RWPE1 (cell line): ENCODE data around the gene DNAI1.

Source experiments
- CTCF ChIA-PET: fragments of 350-600 bp; sonication (Branson Sonifier 250); formaldehyde crosslinking; extraction: SDS; loops from one replicate; lab custom pipeline; 2021; lab: Yijun Ruan, JAX
- POLR2A ChIA-PET: fragments of 400-600 bp; formaldehyde crosslinking; extraction: SDS; loops from one replicate; lab custom pipeline; 2020; ENCODE audit warnings: antibody characterized with exemption; ENCODE audit not compliant: low non-redundant PET; lab: Yijun Ruan, JAX
- DNase-seq: peaks from one replicate; pipeline ENCODE4 v3.0.0; 2012; ENCODE audit warnings: low spot score
- H3K27ac ChIP-seq: fragments of 450-650 bp; 2 replicates; pipeline ENCODE4 v1.5.1; 2017
- TF ChIP-seq, protein P1 (sequence below): fragments of 450-650 bp; conservative IDR thresholded peaks from 2 replicates; pipeline ENCODE4 v1.5.1; 2017; ENCODE audit warnings: low read depth, mild to moderate bottlenecking

DNAI1 gene

DNA sequence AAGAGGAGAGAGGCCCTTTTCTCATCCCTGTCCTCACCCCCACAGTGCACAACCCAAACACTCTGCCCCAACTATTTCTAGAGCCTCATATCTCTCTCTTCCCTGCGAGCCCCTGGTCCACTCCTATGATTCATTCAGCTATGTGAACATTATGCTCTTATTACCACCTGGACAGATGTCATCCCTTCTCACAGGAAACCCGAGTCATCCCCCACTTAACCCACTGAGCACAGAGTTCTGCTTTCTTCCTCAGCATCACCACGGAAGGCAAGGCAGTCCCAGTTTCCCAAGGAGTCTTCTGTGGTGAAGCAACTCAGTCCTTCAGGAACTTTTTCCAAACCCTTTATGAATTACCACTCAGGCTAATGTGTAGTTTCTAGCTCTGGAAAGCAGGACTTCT, 1.3 kb downstream of the DNAI1 start:
- TF ChIP-seq, protein P1, sequence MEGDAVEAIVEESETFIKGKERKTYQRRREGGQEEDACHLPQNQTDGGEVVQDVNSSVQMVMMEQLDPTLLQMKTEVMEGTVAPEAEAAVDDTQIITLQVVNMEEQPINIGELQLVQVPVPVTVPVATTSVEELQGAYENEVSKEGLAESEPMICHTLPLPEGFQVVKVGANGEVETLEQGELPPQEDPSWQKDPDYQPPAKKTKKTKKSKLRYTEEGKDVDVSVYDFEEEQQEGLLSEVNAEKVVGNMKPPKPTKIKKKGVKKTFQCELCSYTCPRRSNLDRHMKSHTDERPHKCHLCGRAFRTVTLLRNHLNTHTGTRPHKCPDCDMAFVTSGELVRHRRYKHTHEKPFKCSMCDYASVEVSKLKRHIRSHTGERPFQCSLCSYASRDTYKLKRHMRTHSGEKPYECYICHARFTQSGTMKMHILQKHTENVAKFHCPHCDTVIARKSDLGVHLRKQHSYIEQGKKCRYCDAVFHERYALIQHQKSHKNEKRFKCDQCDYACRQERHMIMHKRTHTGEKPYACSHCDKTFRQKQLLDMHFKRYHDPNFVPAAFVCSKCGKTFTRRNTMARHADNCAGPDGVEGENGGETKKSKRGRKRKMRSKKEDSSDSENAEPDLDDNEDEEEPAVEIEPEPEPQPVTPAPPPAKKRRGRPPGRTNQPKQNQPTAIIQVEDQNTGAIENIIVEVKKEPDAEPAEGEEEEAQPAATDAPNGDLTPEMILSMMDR, result no peak
- CTCF ChIA-PET, result interaction anchor here (0.7 kb wide), 1 partner anchor 56 kb away, joined by 3 read pairs; no protein-coding TSS in a partner anchor
- no peak for DNase-seq
- POLR2A ChIA-PET, result no interaction called here
- H3K27ac ChIP-seq, result no peak overlapping the region

DNA sequence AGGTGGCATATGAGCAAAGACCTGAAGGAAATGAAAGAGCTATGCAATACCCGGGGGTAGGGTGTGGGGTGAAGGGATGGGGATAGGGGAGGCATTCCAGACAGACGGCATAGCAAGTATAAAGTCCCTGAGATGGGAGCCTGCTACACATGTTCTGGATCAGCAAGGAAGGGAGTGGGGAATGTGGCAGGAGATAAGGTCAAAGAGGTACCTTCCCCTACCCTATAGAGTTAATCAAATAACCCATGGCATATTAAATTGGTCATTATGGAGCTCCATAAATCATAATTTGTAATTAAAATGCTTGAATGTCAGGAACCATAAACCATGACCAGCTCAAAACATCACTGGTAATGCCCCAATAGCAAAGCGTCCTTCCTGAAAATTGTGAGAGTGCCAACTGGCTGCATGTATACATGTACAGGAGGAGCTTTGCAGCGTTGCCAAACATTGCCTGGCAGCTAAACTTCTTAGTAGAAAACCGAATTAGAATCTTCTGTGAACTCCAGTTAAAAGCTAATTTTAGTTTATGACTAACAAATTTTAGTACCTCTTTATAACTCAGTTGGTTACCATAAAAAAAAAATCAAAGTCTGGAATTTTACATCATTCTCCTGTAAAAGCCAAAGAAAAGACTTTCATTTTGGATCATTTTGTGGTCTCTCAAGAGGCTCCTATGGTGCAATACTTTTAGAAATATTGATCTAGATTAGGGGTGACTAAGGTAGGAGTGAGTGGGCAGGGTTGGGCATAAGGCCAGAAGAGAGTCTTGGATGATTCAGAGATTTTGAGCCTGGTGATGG, 4.7 kb downstream of the DNAI1 start:
- TF ChIP-seq, protein P1, result no peak
- ChIA-PET POLR2A (no interaction called here), CTCF (interaction anchor here (2.1 kb wide), 1 partner anchor 85 kb away, joined by 7 read pairs; no protein-coding TSS in a partner anchor)
- peak; percentile 90 for DNase-seq
- no peak overlapping the region for H3K27ac ChIP-seq

DNA sequence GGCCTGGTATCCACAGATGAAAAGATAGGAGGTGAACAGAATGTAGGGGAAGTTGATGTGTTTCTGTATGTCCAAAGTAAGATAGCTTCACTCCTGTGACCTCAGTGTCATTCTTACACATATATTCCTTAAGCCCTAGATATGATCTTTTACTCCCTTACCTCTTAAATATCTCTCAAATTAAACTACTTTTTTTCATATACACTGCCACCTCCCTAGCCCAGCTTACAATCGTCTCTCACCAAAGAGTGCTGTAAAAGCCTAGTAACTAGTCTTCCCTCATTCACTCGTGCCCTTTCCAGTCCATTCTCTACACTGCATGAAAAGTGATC, 5.3 kb downstream of the DNAI1 start:
- POLR2A ChIA-PET, result no interaction called here
- TF ChIP-seq, protein P1, result no peak

DNA sequence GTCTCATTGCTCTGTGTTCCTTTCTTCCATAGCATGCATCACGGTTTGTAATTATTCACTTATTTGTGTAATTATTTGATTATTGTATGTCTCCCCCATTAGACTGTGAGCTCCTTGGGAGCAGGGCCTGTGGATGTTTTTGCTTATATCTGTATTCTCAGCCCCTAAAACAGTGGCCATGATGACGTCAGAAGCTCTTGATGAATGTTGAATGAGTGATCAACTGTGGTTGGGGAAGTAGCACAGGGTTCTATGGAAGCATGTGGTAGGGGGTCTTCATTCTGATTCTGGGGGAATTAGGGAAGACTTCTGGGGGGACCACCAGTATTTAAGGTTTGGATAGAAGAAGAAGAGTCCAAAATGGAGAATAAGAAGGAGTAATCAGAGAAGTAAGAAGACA, 6.0 kb downstream of the DNAI1 start:
- ChIA-PET CTCF (interaction anchor here (0.7 to 1.0 kb wide), 2 partner anchors 10 to 121 kb away, joined by 3 to 4 read pairs; no protein-coding TSS in a partner anchor), POLR2A (no interaction called here)
- TF ChIP-seq, protein P1, result no peak
- H3K27ac ChIP-seq, result no peak overlapping the region
- DNase-seq, result no peak

More for the DNA sequence above, 5.3 kb downstream of the DNAI1 start:
- CTCF ChIA-PET, result interaction anchor here (1.0 to 2.1 kb wide), 2 partner anchors 9 to 84 kb away, joined by 3 to 7 read pairs; no protein-coding TSS in a partner anchor
- H3K27ac ChIP-seq, result no peak overlapping the region
- DNase-seq, result no peak

DNA sequence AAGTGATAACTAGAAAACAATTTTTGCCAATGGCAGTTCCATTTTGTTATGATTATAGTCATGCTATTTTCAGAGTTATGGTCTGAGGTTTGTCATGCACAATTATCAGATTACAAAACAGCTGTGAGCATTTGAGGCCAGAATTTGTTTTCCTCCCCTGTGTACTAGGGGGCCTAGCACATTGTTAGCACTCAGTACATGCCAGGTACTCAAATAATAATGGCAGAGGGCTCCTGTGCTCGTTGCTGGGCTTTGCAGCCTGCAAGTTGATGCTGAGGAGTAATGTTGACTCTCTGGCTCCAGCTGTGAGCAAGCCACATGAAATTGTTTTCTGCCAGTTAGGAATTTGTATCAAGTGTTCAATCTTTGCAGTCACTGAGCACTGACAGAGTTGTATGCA, 6.9 kb downstream of the DNAI1 start:
- TF ChIP-seq, protein P1, result no peak
- DNase-seq, result no peak
- CTCF ChIA-PET, result interaction anchor here (0.9 kb wide), 1 partner anchor 62 kb away, joined by 4 read pairs; no protein-coding TSS in a partner anchor
- POLR2A ChIA-PET, result no interaction called here
- no peak overlapping the region for H3K27ac ChIP-seq

DNA sequence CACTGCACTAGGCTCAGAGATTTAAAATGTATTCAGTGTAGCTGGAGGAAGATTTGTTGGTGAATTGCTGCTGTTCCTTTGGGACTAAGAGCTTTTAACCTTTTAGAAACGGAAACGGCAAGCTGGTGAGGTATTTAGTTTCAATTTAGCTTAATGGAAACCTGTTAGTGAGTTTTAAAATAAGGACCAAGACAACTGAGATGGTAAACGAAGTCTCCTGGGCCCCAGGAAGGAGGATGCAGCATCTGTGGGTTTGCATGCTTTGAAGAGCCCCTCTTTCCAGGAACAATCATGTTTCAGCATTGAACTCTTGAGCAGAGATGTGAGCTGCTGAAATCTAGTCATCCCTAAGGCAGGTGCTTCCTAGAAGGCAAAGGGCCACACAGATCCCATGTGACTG, 16.5 kb downstream of the DNAI1 start:
- no peak for DNase-seq
- no peak overlapping the region for H3K27ac ChIP-seq
- ChIA-PET CTCF (no interaction called here), POLR2A (no interaction called here)
- TF ChIP-seq, protein P1, result no peak
